H1 (cell line): Measurements from ENCODE around the gene MYO5B. TPM values are rescaled to one million over a fixed set of nuclear protein-coding genes. Genes with fewer than 3 reads are reported as not detected.

Experiments
- CTCF ChIA-PET: fragments of 300-600 bp; sonication (Branson Sonifier 250); formaldehyde crosslinking; loops from one replicate; lab custom pipeline; 2021; ENCODE audit not compliant: partially characterized antibody; lab: Charles Lee
- POLR2A ChIA-PET: fragments of 300-600 bp; sonication (Branson Sonifier 250); formaldehyde crosslinking; loops from one replicate; lab custom pipeline; 2021; ENCODE audit warnings: inconsistent platforms; ENCODE audit not compliant: partially characterized antibody; lab: Charles Lee
- DNase-seq, 2 experiments: peaks; one replicate each; pipeline versions ENCODE4 v3.0.0 to v3.0.0-alpha.2; 2010 to 2022; ENCODE audit warnings: low spot score in 2 of 2, low read depth in 1 of 2, mixed read lengths in 1 of 2
- FAIRE-seq: peaks from 2 replicates; lab custom pipeline; 2011; peaks lifted over from hg19 to GRCh38; lab: Jason Lieb, UNC
- H2AFZ ChIP-seq: 2 replicates; pipeline ENCODE4 v1.8.1; 2012; ENCODE audit warnings: low read length, inconsistent platforms
- H2AK5ac ChIP-seq: 2 replicates; pipeline ENCODE4 v1.6.1; 2013; ENCODE audit warnings: low read depth, low read length
- H2BK120ac ChIP-seq: replicated peaks from 2 replicates; pipeline ENCODE3; 2013; ENCODE audit warnings: low read depth, low read length, inconsistent platforms
- H2BK12ac ChIP-seq: 2 replicates; pipeline ENCODE4 v1.6.1; 2013; ENCODE audit warnings: low read depth, low read length
- H2BK15ac ChIP-seq: 2 replicates; pipeline ENCODE4 v1.6.1; 2013; ENCODE audit warnings: low read length
- H2BK20ac ChIP-seq: 2 replicates; pipeline ENCODE4 v1.6.1; 2013; ENCODE audit warnings: low read length
- H2BK5ac ChIP-seq: 2 replicates; pipeline ENCODE4 v1.6.1; 2013; ENCODE audit warnings: low read depth, low read length
- H3K14ac ChIP-seq: 2 replicates; pipeline ENCODE4 v1.6.1; 2013; ENCODE audit warnings: inconsistent platforms; ENCODE audit not compliant: insufficient read length
- H3K18ac ChIP-seq: 2 replicates; pipeline ENCODE4 v1.6.1; 2013; ENCODE audit warnings: low read length; ENCODE audit errors: extremely low read depth
- H3K23ac ChIP-seq: 2 replicates; pipeline ENCODE4 v1.6.1; 2013; ENCODE audit warnings: inconsistent platforms; ENCODE audit not compliant: insufficient read length
- H3K23me2 ChIP-seq: 2 replicates; pipeline ENCODE4 v1.6.1; 2013; ENCODE audit warnings: low read depth, low read length
- H3K27ac ChIP-seq: 2 replicates; pipeline ENCODE4 v1.6.1; 2011; ENCODE audit warnings: low read depth, low read length, inconsistent platforms
- H3K27me3 ChIP-seq, 4 experiments: replicated peaks in 1 of 4; 1 replicate in 1 of 4; 2 replicates in 3 of 4; pipeline versions ENCODE4 v1.6.1 to v1.8.1; 2011 to 2013; ENCODE audit warnings: low read length in 3 of 4, mild to moderate bottlenecking in 3 of 4, inconsistent platforms in 2 of 4, mixed read lengths in 2 of 4, moderate library complexity in 1 of 4; ENCODE audit not compliant: control insufficient read depth in 3 of 4, insufficient read depth in 3 of 4; ENCODE audit errors: extremely low read depth in 1 of 4
- H3K36me3 ChIP-seq, 4 experiments: 2 replicates each; pipeline versions ENCODE4 v1.6.1 to v1.8.1; 2011 to 2013; ENCODE audit warnings: mild to moderate bottlenecking in 4 of 4, low read length in 3 of 4, moderate library complexity in 2 of 4, control low read depth in 1 of 4, inconsistent platforms in 1 of 4; ENCODE audit not compliant: insufficient read depth in 4 of 4, control insufficient read depth in 2 of 4
- H3K4ac ChIP-seq: replicated peaks from 2 replicates; pipeline ENCODE3; 2013; ENCODE audit warnings: low read length, low read depth, mixed read lengths, inconsistent platforms; ENCODE audit not compliant: insufficient read length
- H3K4me1 ChIP-seq, 4 experiments: replicated peaks in 1 of 4; 1 replicate in 1 of 4; 2 replicates in 3 of 4; pipeline versions ENCODE4 v1.6.1 to v1.8.1; 2011 to 2013; ENCODE audit warnings: low read length in 3 of 4, inconsistent platforms in 2 of 4, mixed read lengths in 1 of 4; ENCODE audit not compliant: insufficient read depth in 4 of 4, control insufficient read depth in 3 of 4
- H3K4me2 ChIP-seq, 2 experiments: 2 replicates each; pipeline versions ENCODE4 v1.6.1 to v1.8.1; 2011 to 2013; ENCODE audit warnings: low read depth in 2 of 2, low read length in 2 of 2, control low read depth in 1 of 2, inconsistent platforms in 1 of 2, mild to moderate bottlenecking in 1 of 2; ENCODE audit not compliant: insufficient read depth in 1 of 2
- H3K4me3 ChIP-seq, 4 experiments: fragments of 200-600, 300-600 bp in 1 of 4; sonication (generic), shearing (Covaris generic), sonication (Bioruptor Twin) in 1 of 4; 2 replicates each; pipeline versions ENCODE4 v1.5.1 to v1.8.1; 2011 to 2016; ENCODE audit warnings: low read length in 4 of 4, low read depth in 3 of 4, control low read depth in 2 of 4, inconsistent platforms in 2 of 4, mild to moderate bottlenecking in 2 of 4, mixed read lengths in 1 of 4, moderate library complexity in 1 of 4; ENCODE audit not compliant: insufficient read depth in 2 of 4; ENCODE audit errors: extremely low read depth in 1 of 4
- H3K56ac ChIP-seq: replicated peaks from 2 replicates; pipeline ENCODE3; 2013; ENCODE audit warnings: low read depth, mild to moderate bottlenecking, mixed read lengths, low read length, inconsistent platforms; ENCODE audit not compliant: insufficient read length
- H3K79me1 ChIP-seq: 2 replicates; pipeline ENCODE4 v1.6.1; 2013; ENCODE audit warnings: low read depth, low read length, control low read depth
- H3K79me2 ChIP-seq, 2 experiments: 2 replicates each; pipeline versions ENCODE4 v1.6.1 to v1.8.1; 2012 to 2013; ENCODE audit warnings: low read length in 2 of 2, mild to moderate bottlenecking in 2 of 2, inconsistent platforms in 1 of 2; ENCODE audit not compliant: insufficient read depth in 2 of 2, control insufficient read depth in 1 of 2
- H3K9ac ChIP-seq, 4 experiments: replicated peaks in 1 of 4; 1 replicate in 1 of 4; 2 replicates in 3 of 4; pipeline versions ENCODE4 v1.6.1 to v1.8.1; 2011 to 2013; ENCODE audit warnings: low read depth in 3 of 4, low read length in 3 of 4, control low read depth in 2 of 4, mild to moderate bottlenecking in 2 of 4, moderate library complexity in 2 of 4, inconsistent platforms in 1 of 4; ENCODE audit errors: extremely low read depth in 1 of 4
- H3K9me3 ChIP-seq, 2 experiments: 2 replicates each; pipeline versions ENCODE4 v1.6.1 to v1.8.1; 2012 to 2013; ENCODE audit warnings: mild to moderate bottlenecking in 2 of 2, moderate library complexity in 2 of 2, control low read depth in 1 of 2, inconsistent platforms in 1 of 2, low read depth in 1 of 2, low read length in 1 of 2, mixed read lengths in 1 of 2; ENCODE audit not compliant: insufficient read depth in 2 of 2
- H4K20me1 ChIP-seq, 2 experiments: replicated peaks in 1 of 2; 2 replicates each; pipeline versions ENCODE3 to v1.8.1; 2011 to 2013; ENCODE audit warnings: inconsistent platforms in 2 of 2, low read length in 2 of 2, mild to moderate bottlenecking in 1 of 2; ENCODE audit not compliant: insufficient read depth in 2 of 2, control insufficient read depth in 1 of 2
- H4K5ac ChIP-seq: 2 replicates; pipeline ENCODE4 v1.6.1; 2013; ENCODE audit warnings: low read length, low read depth, mixed read lengths, inconsistent platforms; ENCODE audit not compliant: insufficient read length
- H4K8ac ChIP-seq: 2 replicates; pipeline ENCODE4 v1.8.0; 2013; ENCODE audit warnings: mild to moderate bottlenecking, moderate library complexity, low read length, inconsistent platforms; ENCODE audit not compliant: insufficient read depth; ENCODE audit errors: extremely low read depth
- H4K91ac ChIP-seq: replicated peaks from 2 replicates; pipeline ENCODE3; 2013; ENCODE audit warnings: low read length, mixed read lengths, inconsistent platforms; ENCODE audit not compliant: insufficient read length
- BRCA1 ChIP-seq: IDR thresholded peaks from 2 replicates; pipeline ENCODE4 v1.6.1; 2012; ENCODE audit warnings: low read depth, low read length, improper control_type of control experiment
- CBX5 ChIP-seq: fragments of 300-800, 300-1000 bp; sonication (generic); IDR thresholded peaks from 2 replicates; pipeline ENCODE4 v1.7.1; 2016; ENCODE audit warnings: antibody characterized with exemption, low read length, low read depth
- EGR1 ChIP-seq: IDR thresholded peaks from 2 replicates; pipeline ENCODE4 v1.6.1; 2011; ENCODE audit warnings: low read depth, low read length, borderline replicate concordance
- FOSL1 ChIP-seq: IDR thresholded peaks from 2 replicates; pipeline ENCODE4 v1.6.1; 2011; ENCODE audit warnings: mild to moderate bottlenecking, low read depth, low read length, moderate library complexity; ENCODE audit not compliant: insufficient read depth
- HDAC6 ChIP-seq: IDR thresholded peaks from one replicate; pipeline ENCODE4 v1.7.1; 2012; ENCODE audit warnings: low read depth, mild to moderate bottlenecking, inconsistent platforms, low read length, moderate library complexity
- POU5F1 ChIP-seq: IDR thresholded peaks from 2 replicates; pipeline ENCODE4 v1.6.1; 2011; ENCODE audit warnings: low read depth, mild to moderate bottlenecking, low read length, moderate library complexity
- RBBP5 ChIP-seq: IDR thresholded peaks from 2 replicates; pipeline ENCODE4 v1.7.1; 2012; ENCODE audit warnings: low read depth, mild to moderate bottlenecking, inconsistent platforms, low read length, moderate library complexity, borderline replicate concordance
- SIN3A ChIP-seq, 2 experiments: IDR thresholded peaks in 1 of 2; conservative IDR thresholded peaks in 1 of 2; 2 replicates each; pipeline ENCODE4 v1.6.1; 2011 to 2012; ENCODE audit warnings: low read length in 2 of 2, improper control_type of control experiment in 1 of 2, low read depth in 1 of 2, mild to moderate bottlenecking in 1 of 2
- SP4 ChIP-seq: IDR thresholded peaks from 2 replicates; pipeline ENCODE4 v1.6.1; 2012; ENCODE audit warnings: low read length, inconsistent platforms
- SUZ12 ChIP-seq: fragments of 200-600 bp; sonication (generic); IDR thresholded peaks from 2 replicates; pipeline ENCODE4 v1.6.1; 2012; ENCODE audit warnings: mild to moderate bottlenecking, inconsistent platforms, low read length, moderate library complexity, mixed read lengths
- TCF12 ChIP-seq: IDR thresholded peaks from 2 replicates; pipeline ENCODE4 v1.6.1; 2011; ENCODE audit warnings: low read depth, mild to moderate bottlenecking, low read length
- ZNF274 ChIP-seq: IDR thresholded peaks from 2 replicates; pipeline ENCODE4 v1.7.0; 2012; ENCODE audit warnings: low read length, borderline replicate concordance; ENCODE audit errors: extremely low read depth
- WGBS, 2 experiments: shearing (Covaris generic) in 1 of 2; methylation state at CpG; one replicate each; pipeline versions ENCODE4 v1.1.6 to v1.1.7; 2013 to 2015; ENCODE audit warnings: low lambda C conversion rate in 2 of 2, mixed read lengths in 2 of 2, inconsistent platforms in 1 of 2, low coverage in 1 of 2, missing lambda C conversion rate in 1 of 2; ENCODE audit not compliant: insufficient replicate concordance in 2 of 2, insufficient coverage in 1 of 2, insufficient read length in 1 of 2; ENCODE audit errors: extremely low coverage in 1 of 2, missing lambda C conversion rate in 1 of 2; 5-methylcytosine and 5-hydroxymethylcytosine counted together
- polyA plus RNA-seq, 7 experiments: library from polyadenylated mRNA; depleted of rRNA in 3 of 7; stranded (reverse) in 5 of 7; unstranded in 2 of 7; fragments of >200 nt in 5 of 7; fragments of 200-250 nt in 2 of 7; gene quantifications; 1 replicate in 5 of 7; 2 replicates in 1 of 7; 4 replicates in 1 of 7; pipeline versions ENCODE4 v1.2.1 to v1.2.3, GENCODE V29; 2011 to 2013; ENCODE audit warnings: missing spikeins in 2 of 7, mixed read lengths in 2 of 7
- total RNA-seq: library from RNA; stranded (reverse); fragmentation: NEBNext Ultra II Directional; extraction: Animal tissue kit (Norgen Biotek cat#: 25700); gene quantifications from 2 replicates; pipeline ENCODE4 v1.2.1, GENCODE V29; 2021

The MYO5B gene
- total and polyA plus RNA-seq, 2 of the 8 experiments (the other 6 are each of a cell fraction or from before 2014, with no cell fraction given): 6.4 to 7.7 TPM

- Histone ChIP-seq H4K91ac (no peak overlapping the region), H3K18ac (no peak overlapping the region), H4K5ac (no peak overlapping the region), H3K4me3 (no peak overlapping the region), H2BK12ac (no peak overlapping the region), H3K36me3 (no peaks in the 10 kb centered on the region), H3K4me2 (no peak overlapping the region), H3K27ac (no peak overlapping the region), H3K9ac (no peak overlapping the region), H3K4ac (no peak overlapping the region), H2AK5ac (no peak overlapping the region), H3K79me2 (no peaks in the 10 kb centered on the region), H3K23me2 (no peaks in the 10 kb centered on the region), H2BK5ac (no peak overlapping the region), H2BK120ac (no peak overlapping the region), H3K4me1 (peaks cover 0 to 5% (median 3%) of the 10 kb centered on the region in 4 experiments; a peak in 4 of 7 replicates), H4K8ac (no peak overlapping the region), H3K27me3 (no peaks in the 10 kb centered on the region), H3K79me1 (no peaks in the 10 kb centered on the region), H3K14ac (no peak overlapping the region), H2BK15ac (no peak overlapping the region), H2AFZ (no peak overlapping the region), H3K9me3 (no peaks in the 10 kb centered on the region), H4K20me1 (no peaks in the 10 kb centered on the region), H2BK20ac (no peak overlapping the region), H3K56ac (no peak overlapping the region), H3K23ac (no peak overlapping the region)
- CTCF ChIA-PET: interaction anchor here (1.2 kb wide), 1 partner anchor 106 kb away, joined by 4 read pairs; no protein-coding TSS in a partner anchor
- 79% methylated on average over 3 of the region's 3 CpGs; no CpG with 5 or more reads in 1 of the 2 experiments for WGBS, 2 experiments
- FAIRE-seq (no peak), DNase-seq (no peak)
- TF ChIP-seq RBBP5 (no peak), EGR1 (no peak), HDAC6 (no peak), BRCA1 (no peak), CBX5 (no peak), ZNF274 (no peak), SIN3A (conservative IDR thresholded peaks at IDR 0.05 in 1 of 2, IDR thresholded peaks at IDR 0.05 in 1 of 2; ENCODE audit: low read depth in 1 of 2, low read length in 2 of 2) (no peak), TCF12 (no peak), FOSL1 (no peak), SP4 (no peak), SUZ12 (no peak), POU5F1 (no peak)
- POLR2A ChIA-PET: no interaction called here
Observed at GRCh38 chr18:50069422-50069821, 125.5 kb downstream of the MYO5B start.
